Epidermal melanocyte (primary cell): Measurements from ENCODE around the gene FCF1.
"Not testable (repeated sequence)": the region's sequence is repeated elsewhere in the genome, so short reads cannot be mapped to it uniquely, and the experiment has no call there.

Experiments
- DNase-seq: peaks from one replicate; pipeline ENCODE4 v3.0.0; 2011; ENCODE audit warnings: low spot score; ENCODE audit not compliant: insufficient read length

Gene FCF1

GRCh38 chr14:74698465-74698864, 14.5 kb upstream of the FCF1 start:
- no peak for DNase-seq

GRCh38 chr14:74702293-74702692, 10.7 kb upstream of the FCF1 start:
- no peak for DNase-seq

GRCh38 chr14:74703043-74703442, 9.9 kb upstream of the FCF1 start:
- no peak for DNase-seq

- DNase-seq = no peak
Observed at GRCh38 chr14:74704656-74705055, 8.3 kb upstream of the FCF1 start.

GRCh38 chr14:74705613-74706500, 7.1 kb upstream of the FCF1 start:
- no peak for DNase-seq

GRCh38 chr14:74710480-74710879, 2.5 kb upstream of the FCF1 start:
- no peak for DNase-seq

GRCh38 chr14:74711651-74712050, 1.3 kb upstream of the FCF1 start:
- no peak for DNase-seq

GRCh38 chr14:74713395-74713735, 421 bp downstream of the FCF1 start:
- DNase-seq = no peak

GRCh38 chr14:74720526-74720925, 7.6 kb downstream of the FCF1 start:
- no peak for DNase-seq

GRCh38 chr14:74723134-74723533, 10.2 kb downstream of the FCF1 start:
- no peak for DNase-seq

- no peak for DNase-seq
Observed at GRCh38 chr14:74732387-74732786, 19.4 kb downstream of the FCF1 start.

- no peak for DNase-seq
Observed at GRCh38 chr14:74733221-74733620, 20.3 kb downstream of the FCF1 start.

- no peak for DNase-seq
Observed at GRCh38 chr14:74735125-74735524, 22.2 kb downstream of the FCF1 start.

- no peak for DNase-seq
Observed at GRCh38 chr14:74737753-74738325, 24.9 kb downstream of the FCF1 start.

- DNase-seq = no peak
Observed at GRCh38 chr14:74739293-74740030, 26.5 kb downstream of the FCF1 start.

GRCh38 chr14:74747237-74747636, 34.3 kb downstream of the FCF1 start:
- no peak for DNase-seq

GRCh38 chr14:74754157-74754556, 41.2 kb downstream of the FCF1 start:
- DNase-seq = no peak

- DNase-seq = no peak
Observed at GRCh38 chr14:74754899-74755298, 42.0 kb downstream of the FCF1 start.

GRCh38 chr14:74756326-74756725, 43.4 kb downstream of the FCF1 start:
- no peak for DNase-seq

GRCh38 chr14:74758505-74758904, 45.6 kb downstream of the FCF1 start:
- DNase-seq = not testable (repeated sequence)

GRCh38 chr14:74762917-74763802, 50.2 kb downstream of the FCF1 start, which contains the start of gene YLPM1:
Gene YLPM1, plus strand, starts transcription at chr14:74763316. Its CDS starts 174 bp downstream, at chr14:74763490.
- peak; percentile 84 for DNase-seq
